ENCODE data around the gene EXD3.
"Not testable (repeated sequence)": the region's sequence is repeated elsewhere in the genome, so short reads cannot be mapped to it uniquely, and the experiment has no call there.

Gene EXD3

DNA sequence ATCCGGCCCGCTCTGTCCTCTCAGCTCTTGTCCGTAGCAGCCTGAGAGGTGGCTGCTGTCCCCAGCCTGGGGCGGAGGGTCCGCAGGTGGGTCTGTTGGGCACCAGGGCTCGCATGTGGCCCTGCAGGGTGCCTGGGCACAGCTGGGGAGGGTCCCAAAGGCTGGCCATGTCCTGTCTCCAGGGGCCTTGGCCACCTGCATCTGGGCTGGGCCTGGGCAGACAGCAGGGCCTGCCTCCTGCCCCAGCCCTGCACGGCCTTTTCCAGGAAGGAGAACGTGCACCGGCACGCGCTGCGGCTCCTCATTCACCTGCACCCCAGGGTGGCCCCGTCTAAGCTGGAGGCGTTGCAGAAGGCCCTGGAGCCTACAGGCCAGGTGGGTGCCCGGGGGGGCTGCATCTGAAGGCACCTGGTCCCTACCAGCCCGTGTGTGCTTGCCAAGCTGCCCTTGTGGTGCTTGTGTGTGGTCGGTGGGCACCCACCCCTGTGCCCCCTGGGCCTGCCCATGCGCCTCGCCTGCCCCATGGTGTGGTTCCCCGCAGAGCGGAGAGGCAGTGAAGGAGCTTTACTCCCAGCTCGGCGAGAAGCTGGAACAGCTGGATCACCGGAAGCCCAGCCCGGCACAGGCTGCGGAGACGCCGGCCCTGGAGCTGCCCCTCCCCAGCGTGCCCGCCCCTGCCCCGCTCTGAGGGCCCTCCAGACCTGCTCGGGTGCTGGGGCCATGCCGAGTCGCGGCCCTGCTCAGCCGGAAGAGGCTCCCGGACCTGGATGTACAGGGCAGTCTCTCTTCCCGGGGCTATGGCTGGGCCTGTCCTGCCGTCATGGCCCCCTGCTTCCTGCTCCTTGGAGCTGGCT, 150.5 kb downstream of the EXD3 start:
- no peak for DNase-seq (ENCODE audit: low read depth in 2 of 2)

DNA sequence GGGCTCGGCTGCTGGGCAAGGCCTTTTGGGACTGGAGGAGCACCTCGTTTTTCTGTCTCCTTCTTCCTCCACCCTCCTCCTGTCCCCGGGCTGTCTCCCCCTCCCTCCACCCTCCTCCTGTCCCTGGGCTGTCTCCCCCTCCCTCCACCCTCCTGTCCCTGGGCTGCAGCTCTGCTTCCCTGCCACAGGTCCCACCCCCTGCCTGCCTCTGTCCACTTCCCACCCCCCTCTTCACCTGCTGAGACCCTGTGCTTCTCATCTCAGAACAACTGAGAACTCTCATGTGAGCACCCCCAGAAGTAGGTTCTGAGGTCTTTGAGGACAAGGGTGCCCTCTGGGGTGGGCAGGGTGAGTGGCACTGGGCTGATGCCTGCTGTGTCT, 151.3 kb downstream of the EXD3 start:
- DNase-seq (ENCODE audit: low read depth in 2 of 2): no peak

DNA sequence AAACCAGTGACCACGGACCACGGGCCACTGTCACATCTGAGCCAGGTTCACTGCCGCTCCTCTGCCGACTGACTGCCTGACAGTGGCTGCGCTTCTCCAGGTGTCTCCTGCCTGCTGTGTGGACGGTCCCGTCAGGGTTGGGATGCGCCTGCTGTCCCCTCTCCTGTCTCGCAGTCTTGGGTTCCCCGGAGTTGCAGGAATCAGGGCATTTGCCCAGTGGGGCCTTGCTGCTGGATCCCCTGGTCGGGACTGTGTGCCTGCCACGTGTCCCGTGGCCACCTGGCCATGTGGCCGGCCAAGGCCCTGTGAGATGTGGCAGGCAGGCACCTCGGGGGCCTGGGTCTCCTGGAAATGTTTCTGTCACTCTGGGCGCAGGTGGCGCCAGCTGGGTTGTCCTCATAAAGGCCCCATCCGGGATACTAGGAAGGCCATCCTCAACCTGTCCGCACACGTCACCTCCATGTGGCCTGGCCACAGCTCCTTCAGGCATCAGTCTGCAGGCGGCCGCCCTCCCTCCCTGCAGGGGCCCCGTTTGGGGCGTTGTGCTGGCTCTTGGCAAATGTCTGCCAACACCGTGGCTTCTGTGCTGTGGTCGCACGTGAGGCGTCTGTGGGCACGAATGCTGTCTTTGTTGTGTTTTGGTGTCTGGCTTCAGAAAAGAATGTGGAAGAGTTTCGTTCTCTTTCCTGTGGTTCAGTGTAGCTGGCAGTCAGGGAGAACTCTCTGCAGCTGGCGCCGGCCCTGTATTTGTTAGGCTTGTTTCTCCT, 151.8 kb downstream of the EXD3 start:
- no peak for DNase-seq (ENCODE audit: low read depth in 2 of 2)

DNA sequence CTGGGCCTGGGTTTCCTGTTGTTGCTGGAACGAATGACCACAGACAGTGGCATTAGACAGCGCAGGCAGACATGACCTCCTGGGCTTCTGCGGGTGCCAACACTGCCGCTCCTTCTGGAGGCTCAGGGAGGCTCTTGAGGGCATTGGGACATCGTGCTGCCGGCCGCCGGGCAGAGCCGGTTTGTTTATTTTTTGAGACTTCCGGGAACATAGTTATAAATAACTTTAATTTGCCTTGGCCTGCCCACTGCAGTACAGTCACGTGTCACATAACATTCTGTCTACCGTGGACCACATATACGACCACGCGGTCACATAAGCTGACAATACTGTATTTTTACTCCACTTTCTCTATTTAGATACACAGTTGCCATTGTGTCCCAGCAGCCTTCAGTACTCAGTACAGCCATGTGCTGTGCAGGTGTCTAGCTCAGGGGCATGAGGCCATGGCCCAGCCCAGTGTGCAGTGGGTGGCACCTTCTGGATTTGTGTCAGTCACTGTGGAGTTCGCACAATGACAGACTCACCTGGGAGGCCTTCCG, 153.7 kb downstream of the EXD3 start:
- DNase-seq (ENCODE audit: low read depth in 2 of 2): no peak

DNA sequence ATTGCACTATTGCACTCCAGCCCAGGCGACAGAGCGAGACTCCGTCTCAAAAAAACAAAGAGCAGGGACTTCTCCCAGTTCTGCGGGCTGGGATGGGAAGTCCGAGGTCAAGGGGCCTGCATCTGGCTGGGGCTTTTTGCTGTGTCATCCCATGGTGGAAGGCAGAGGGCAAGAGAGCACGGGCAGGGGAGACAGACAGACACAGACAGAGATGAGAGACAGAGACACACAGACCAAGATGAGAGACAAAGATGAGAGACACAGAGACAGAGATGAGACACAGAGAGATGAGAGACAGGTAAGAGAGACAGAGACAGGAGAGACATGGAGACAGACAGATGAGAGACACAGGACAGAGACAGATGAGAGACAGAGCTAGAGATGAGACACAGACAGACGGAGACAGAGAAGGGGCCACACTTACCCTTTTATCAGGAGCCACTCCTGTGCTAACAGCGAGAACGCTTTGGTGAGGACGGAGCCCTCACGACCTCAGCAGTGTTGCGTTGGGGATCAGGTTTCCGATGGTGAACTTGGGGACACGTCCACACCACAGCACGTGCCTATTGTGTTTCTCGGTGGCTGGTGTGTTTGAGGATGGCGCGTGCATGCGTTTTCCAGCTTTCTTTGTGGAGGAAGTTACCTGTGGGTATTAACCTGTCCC, 154.3 kb downstream of the EXD3 start:
- DNase-seq (ENCODE audit: low read depth in 2 of 2): no peak

DNA sequence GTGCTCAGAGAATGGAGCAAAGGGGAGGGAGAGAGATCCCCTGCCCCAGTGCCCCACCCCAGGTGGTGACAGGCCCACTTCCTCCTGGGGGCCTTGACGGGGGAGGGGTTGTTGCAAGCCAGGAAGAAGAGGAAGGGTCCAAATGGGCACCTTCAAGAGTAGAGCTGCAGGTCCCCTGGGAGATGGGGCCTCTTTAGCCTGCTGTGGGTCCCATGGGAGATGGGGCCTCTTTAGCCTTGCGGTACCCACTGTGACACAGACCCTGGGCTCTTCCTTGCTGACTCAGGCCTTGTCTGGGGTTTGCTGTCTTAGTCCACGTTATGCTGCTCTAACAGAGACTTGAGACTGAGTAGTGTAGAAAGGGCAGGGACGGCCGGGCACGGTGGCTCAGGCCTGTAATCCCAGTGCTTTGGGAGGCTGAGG, 155.0 kb downstream of the EXD3 start:
- DNase-seq (ENCODE audit: low read depth in 2 of 2): no peak

DNA sequence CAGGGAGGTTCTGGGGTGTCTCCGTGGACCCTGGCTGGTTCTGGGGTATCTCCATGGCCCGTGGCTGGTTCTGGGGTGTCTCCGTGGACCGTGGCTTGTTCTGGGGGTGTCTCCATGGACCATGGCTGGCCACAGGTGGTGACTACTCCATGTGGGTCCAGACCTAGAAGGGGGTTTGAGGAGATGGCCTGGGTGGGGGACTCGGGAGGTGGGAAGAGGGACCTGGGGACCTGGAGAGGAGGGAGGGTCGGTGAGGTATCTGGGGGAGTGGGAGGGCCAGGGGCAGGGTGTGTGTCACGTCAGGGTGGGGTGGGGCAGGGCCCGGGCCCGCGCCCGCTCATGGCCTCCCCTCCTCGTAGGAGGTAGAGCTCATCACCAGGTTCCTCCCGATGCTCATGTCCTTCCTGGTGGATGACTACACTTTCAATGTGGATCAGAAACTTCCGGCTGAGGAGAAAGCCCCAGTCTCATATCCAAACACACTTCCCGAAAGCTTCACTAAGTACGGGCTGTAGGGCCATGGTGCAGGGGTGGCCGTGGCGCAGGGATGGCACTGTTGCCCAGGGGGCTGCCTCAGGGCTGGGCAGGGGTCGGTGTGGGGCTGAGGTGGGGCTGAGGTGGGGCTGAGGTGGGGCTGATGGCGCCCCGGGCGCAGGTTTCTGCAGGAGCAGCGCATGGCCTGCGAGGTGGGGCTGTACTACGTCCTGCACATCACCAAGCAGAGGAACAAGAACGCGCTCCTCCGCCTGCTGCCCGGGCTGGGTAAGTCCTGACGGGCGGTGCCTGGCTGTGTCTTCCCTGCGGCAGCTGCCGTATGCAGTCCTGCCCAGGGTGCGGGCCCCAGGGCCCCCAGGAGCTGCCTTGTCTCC, 156.1 kb downstream of the EXD3 start:
- DNase-seq (ENCODE audit: low read depth in 2 of 2): no peak

DNA sequence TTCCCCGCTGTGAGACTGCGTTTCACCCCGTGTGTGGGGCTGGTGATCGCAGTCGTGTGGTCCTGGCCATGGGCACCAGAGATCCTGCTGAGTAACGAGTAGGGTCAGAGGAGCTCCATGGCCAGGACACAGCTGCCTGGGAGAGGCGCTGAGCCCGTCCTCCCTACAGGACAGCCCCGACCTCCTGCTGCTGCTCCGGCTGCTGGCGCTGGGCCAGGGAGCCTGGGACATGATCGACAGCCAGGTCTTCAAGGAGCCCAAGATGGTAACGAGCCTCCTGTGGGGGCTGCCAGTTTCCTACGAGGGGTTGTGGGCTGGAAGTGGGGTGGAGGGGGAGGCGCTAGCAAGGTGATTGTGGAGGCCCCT, 156.8 kb downstream of the EXD3 start:
- no peak for DNase-seq (ENCODE audit: low read depth in 2 of 2)

DNA sequence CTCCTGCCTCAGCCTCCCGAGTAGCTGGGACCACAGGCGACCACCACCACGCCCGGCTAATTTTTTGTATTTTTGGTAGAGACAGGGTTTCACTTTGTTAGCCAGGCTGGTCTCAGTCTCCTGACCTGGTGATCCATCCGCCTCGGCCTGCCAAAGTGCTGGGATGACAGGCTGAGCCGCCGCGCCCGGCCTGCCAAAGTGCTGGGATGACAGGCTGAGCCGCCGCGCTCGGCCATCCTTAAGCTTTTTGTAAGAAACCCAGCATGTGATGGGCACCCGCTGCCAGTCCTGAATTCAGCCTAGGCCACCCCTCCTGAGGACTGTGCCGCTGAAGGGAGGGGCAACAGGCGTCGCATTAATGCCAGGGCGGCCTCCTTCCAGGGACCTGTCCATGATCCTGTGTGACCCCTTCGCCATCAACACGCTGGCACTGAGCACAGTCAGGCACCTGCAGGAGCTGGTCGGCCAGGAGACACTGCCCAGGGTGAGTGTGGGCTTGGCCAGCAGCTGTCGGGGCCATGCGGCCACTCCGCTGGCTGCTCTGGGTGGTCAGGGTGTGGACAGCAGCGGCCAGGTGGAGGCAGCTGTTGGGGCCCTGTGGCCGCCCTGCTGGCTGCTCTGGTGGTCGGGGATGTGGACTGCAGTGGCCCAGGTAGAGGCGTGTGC, 157.3 kb downstream of the EXD3 start:
- no peak for DNase-seq (ENCODE audit: low read depth in 2 of 2)

DNA sequence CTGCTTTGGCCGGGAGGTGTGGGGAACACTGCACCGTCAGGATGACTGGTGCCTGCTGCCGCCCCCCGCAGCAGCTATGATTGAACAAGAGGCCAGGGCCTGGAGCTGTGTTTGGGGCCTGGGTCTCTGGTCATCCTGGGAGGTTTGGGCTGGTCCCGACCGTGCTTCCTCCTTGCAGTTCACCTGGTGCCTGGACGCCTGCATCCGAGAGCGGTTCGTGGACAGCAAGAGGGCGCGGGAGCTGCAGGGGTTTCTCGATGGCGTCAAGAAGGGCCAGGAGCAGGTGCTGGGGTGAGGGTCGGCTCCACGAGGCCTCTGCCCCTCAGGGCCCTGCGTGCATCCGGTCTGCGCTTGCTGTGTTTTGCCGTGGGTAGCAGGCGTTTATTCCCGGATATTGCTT, 158.9 kb downstream of the EXD3 start:
- no peak for DNase-seq (ENCODE audit: low read depth in 2 of 2)

DNA sequence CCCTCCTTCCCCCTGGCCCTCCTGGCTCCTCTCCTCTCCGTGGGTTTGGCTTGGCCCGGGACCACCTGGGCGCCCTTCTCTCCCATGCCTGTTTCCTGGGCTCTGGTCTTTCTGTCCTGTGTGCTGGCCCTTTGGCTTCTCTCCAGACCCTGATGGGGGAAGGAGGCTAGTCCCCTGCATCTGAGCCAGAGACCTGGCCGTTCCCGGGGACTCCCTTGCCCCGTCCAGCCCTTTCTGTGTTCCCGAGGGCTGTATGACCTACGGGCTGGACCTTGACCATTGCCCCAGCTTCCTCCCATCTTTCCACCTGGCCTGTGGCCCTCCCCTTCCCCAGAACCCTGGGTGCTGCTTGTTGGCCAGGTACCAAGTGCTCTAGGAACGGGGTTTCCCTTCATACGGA, 159.5 kb downstream of the EXD3 start:
- DNase-seq (ENCODE audit: low read depth in 2 of 2): no peak

DNA sequence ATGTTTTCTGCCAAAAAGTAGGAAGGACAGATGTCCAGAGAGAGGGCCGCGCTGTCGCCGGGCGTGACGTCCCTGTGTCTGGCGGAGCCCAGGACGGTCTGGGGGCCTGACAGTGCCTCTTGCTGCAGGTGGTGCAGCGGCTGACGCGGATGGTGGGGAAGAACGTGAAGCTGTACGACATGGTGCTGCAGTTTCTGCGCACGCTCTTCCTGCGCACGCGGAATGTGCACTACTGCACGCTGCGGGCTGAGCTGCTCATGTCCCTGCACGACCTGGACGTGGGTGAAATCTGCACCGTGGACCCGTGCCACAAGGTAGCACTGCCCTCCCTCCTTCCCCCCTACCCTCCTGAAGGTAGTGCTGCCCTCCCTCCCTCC, 160.1 kb downstream of the EXD3 start:
- DNase-seq (ENCODE audit: low read depth in 2 of 2): no peak

DNA sequence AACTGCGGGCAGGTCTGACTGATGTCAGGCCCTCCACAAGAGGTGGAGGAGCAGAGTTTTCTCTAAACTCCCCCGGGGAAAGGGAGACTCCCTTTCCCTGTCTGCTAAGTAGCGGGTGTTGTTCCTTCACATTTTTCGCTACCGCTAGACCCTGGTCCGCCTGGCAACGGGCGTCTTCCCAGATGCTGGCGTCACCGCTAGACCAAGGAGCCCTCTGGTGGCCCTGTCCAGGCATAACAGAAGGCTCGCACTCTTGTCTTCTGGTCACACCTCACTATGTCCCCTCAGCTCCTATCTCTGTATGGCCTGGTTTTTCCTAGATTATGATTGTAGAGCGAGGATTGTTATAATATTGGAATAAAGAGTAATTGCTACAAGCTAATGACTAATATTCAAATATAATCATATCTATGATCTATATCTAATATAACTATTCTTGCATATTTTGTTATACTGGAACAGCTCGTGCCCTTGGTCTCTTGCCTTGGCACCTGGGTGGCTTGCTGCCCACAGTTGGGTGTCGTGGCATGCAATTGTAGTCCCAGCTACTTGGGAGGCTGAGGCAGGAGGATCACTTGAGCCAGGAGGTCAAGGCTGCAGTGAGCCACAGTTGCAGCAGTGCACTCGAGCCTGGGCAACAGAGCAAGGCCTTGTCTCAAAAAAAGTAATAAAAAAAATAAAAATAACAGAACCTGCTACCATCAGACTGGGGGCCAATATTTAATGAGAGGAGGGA, 160.6 kb downstream of the EXD3 start:
- DNase-seq (ENCODE audit: low read depth in 2 of 2): not testable (repeated sequence)

Measured in stimulated activated CD8-positive, alpha-beta memory T cell treated with anti-CD3 and anti-CD28 coated beads, Interleukin-7, amount 100 ng/mL, for 4 hours (primary cell).